H9 (cell line): ENCODE results near the gene ACAP1. TPM values are rescaled to one million over a fixed set of nuclear protein-coding genes. Genes with fewer than 3 reads are reported as not detected.

Experiments
- DNase-seq: peaks from one replicate; pipeline ENCODE4 v3.0.0-alpha.2; 2017
- H2AFZ ChIP-seq: one replicate; pipeline ENCODE4 v1.6.1; 2013; ENCODE audit warnings: mild to moderate bottlenecking, low read length, control low read depth, moderate library complexity
- H2AK5ac ChIP-seq: 2 replicates; pipeline ENCODE4 v1.6.1; 2013; ENCODE audit warnings: low read length, control low read depth, mixed read lengths; ENCODE audit not compliant: insufficient read length
- H2BK120ac ChIP-seq: one replicate; pipeline ENCODE4 v1.6.1; 2013; ENCODE audit warnings: low read depth, mild to moderate bottlenecking, low read length, control low read depth, inconsistent platforms; ENCODE audit not compliant: poor library complexity, severe bottlenecking
- H2BK12ac ChIP-seq: 2 replicates; pipeline ENCODE4 v1.6.1; 2013; ENCODE audit warnings: low read length, control low read depth, mixed read lengths, low read depth; ENCODE audit not compliant: insufficient read length
- H2BK15ac ChIP-seq: 2 replicates; pipeline ENCODE4 v1.6.1; 2013; ENCODE audit warnings: low read depth, low read length, control low read depth
- H2BK20ac ChIP-seq: one replicate; pipeline ENCODE4 v1.6.1; 2013; ENCODE audit warnings: low read depth, mild to moderate bottlenecking, low read length, control low read depth, inconsistent platforms; ENCODE audit not compliant: poor library complexity, severe bottlenecking
- H2BK5ac ChIP-seq: 2 replicates; pipeline ENCODE4 v1.6.1; 2013; ENCODE audit warnings: low read length, control low read depth, mixed read lengths; ENCODE audit not compliant: insufficient read length
- H3K14ac ChIP-seq: 2 replicates; pipeline ENCODE4 v1.6.1; 2013; ENCODE audit warnings: low read length, control low read depth; ENCODE audit not compliant: insufficient read depth
- H3K18ac ChIP-seq: 2 replicates; pipeline ENCODE4 v1.6.1; 2013; ENCODE audit warnings: low read depth, mild to moderate bottlenecking, mixed read lengths, low read length, control low read depth; ENCODE audit not compliant: insufficient read length
- H3K23ac ChIP-seq: 2 replicates; pipeline ENCODE4 v1.6.1; 2013; ENCODE audit warnings: low read length, control low read depth, mixed read lengths, low read depth; ENCODE audit not compliant: insufficient read length
- H3K23me2 ChIP-seq: 2 replicates; pipeline ENCODE4 v1.6.1; 2013; ENCODE audit warnings: low read depth, mild to moderate bottlenecking, mixed read lengths, low read length, control low read depth; ENCODE audit not compliant: insufficient read length, poor library complexity, severe bottlenecking
- H3K27ac ChIP-seq: 2 replicates; pipeline ENCODE4 v1.5.1; 2013; ENCODE audit warnings: low read length, control low read depth, mixed read lengths, low read depth; ENCODE audit not compliant: insufficient read length
- H3K27me3 ChIP-seq: 2 replicates; pipeline ENCODE4 v1.6.1; 2013; ENCODE audit warnings: low read length, control low read depth, inconsistent platforms; ENCODE audit not compliant: insufficient read depth
- H3K4ac ChIP-seq: 2 replicates; pipeline ENCODE4 v1.6.1; 2013; ENCODE audit warnings: low read depth, mild to moderate bottlenecking, control low read depth, inconsistent platforms, low read length, moderate library complexity
- H3K4me1 ChIP-seq: 2 replicates; pipeline ENCODE4 v1.6.1; 2013; ENCODE audit warnings: low read length, control low read depth, inconsistent platforms; ENCODE audit not compliant: insufficient read depth
- H3K4me2 ChIP-seq: 2 replicates; pipeline ENCODE4 v1.6.1; 2013; ENCODE audit warnings: low read length, control low read depth, mixed read lengths; ENCODE audit not compliant: insufficient read length, insufficient read depth
- H3K56ac ChIP-seq: 2 replicates; pipeline ENCODE4 v1.6.1; 2013; ENCODE audit warnings: low read depth, mild to moderate bottlenecking, mixed read lengths, low read length, control low read depth; ENCODE audit not compliant: insufficient read length
- H3K79me1 ChIP-seq: 2 replicates; pipeline ENCODE4 v1.6.1; 2013; ENCODE audit warnings: low read depth, mild to moderate bottlenecking, moderate library complexity, low read length, control low read depth, inconsistent platforms; ENCODE audit not compliant: insufficient read depth, poor library complexity, severe bottlenecking
- H3K79me2 ChIP-seq: 2 replicates; pipeline ENCODE4 v1.6.1; 2013; ENCODE audit warnings: low read length, control low read depth, inconsistent platforms; ENCODE audit not compliant: insufficient read depth
- H3K9ac ChIP-seq: 2 replicates; pipeline ENCODE4 v1.6.1; 2013; ENCODE audit warnings: low read length, control low read depth, mixed read lengths; ENCODE audit not compliant: insufficient read length; ENCODE audit errors: extremely low read depth
- H3K9me3 ChIP-seq: one replicate; pipeline ENCODE4 v1.6.1; 2013; ENCODE audit warnings: low read depth, low read length, inconsistent platforms; ENCODE audit not compliant: control insufficient read depth
- H3T11ph ChIP-seq: one replicate; pipeline ENCODE4 v1.6.1; 2013; ENCODE audit warnings: mild to moderate bottlenecking, low read length, control low read depth, inconsistent platforms
- H4K20me1 ChIP-seq: one replicate; pipeline ENCODE4 v1.6.1; 2013; ENCODE audit not compliant: control insufficient read depth, insufficient read length, insufficient read depth
- H4K5ac ChIP-seq: 2 replicates; pipeline ENCODE4 v1.6.1; 2013; ENCODE audit warnings: low read depth, mild to moderate bottlenecking, mixed read lengths, low read length, control low read depth; ENCODE audit not compliant: insufficient read length
- H4K8ac ChIP-seq: replicated peaks from 2 replicates; pipeline ENCODE4 v1.6.1; 2013; ENCODE audit warnings: low read length, control low read depth, mixed read lengths, low read depth; ENCODE audit not compliant: insufficient read length
- H4K91ac ChIP-seq: 2 replicates; pipeline ENCODE4 v1.6.1; 2013; ENCODE audit warnings: low read depth, mild to moderate bottlenecking, moderate library complexity, mixed read lengths, low read length, control low read depth; ENCODE audit not compliant: insufficient read length
- H3K27ac Mint-ChIP-seq, 3 experiments: 2 replicates in 2 of 3; 3 replicates in 1 of 3; pipeline ENCODE4 v1.8.0; 2020 to 2021; ENCODE audit warnings: mixed read lengths in 3 of 3, mild to moderate bottlenecking in 1 of 3, moderate library complexity in 1 of 3
- H3K27me3 Mint-ChIP-seq: 2 replicates; pipeline ENCODE4 v1.8.0; 2021; ENCODE audit warnings: low read depth, mild to moderate bottlenecking, moderate library complexity, mixed read lengths
- H3K36me3 Mint-ChIP-seq, 3 experiments: 2 replicates in 2 of 3; 3 replicates in 1 of 3; pipeline ENCODE4 v1.8.0; 2020 to 2021; ENCODE audit warnings: low read depth in 3 of 3, mixed read lengths in 3 of 3; ENCODE audit not compliant: insufficient read depth in 1 of 3
- H3K4me1 Mint-ChIP-seq, 2 experiments: 2 replicates each; pipeline ENCODE4 v1.8.0; 2020; ENCODE audit warnings: mixed read lengths in 2 of 2
- H3K4me3 Mint-ChIP-seq, 2 experiments: 2 replicates in 1 of 2; 3 replicates in 1 of 2; pipeline ENCODE4 v1.8.0; 2020 to 2021; ENCODE audit warnings: mild to moderate bottlenecking in 2 of 2, mixed read lengths in 2 of 2, moderate library complexity in 1 of 2
- H3K9me3 Mint-ChIP-seq, 2 experiments: 2 replicates in 1 of 2; 3 replicates in 1 of 2; pipeline ENCODE4 v1.8.0; 2020; ENCODE audit warnings: mild to moderate bottlenecking in 2 of 2, mixed read lengths in 2 of 2, moderate library complexity in 1 of 2
- WGBS: extraction: QIAGEN DNeasy Blood & Tissue Kit; methylation state at CpG from one replicate; pipeline ENCODE4 v1.1.7; 2013; ENCODE audit warnings: missing lambda C conversion rate, low lambda C conversion rate, mixed read lengths; ENCODE audit not compliant: insufficient read length; ENCODE audit errors: extremely low coverage; 5-methylcytosine and 5-hydroxymethylcytosine counted together
- total RNA-seq: library from RNA; stranded (reverse); gene quantifications from 2 replicates; pipeline ENCODE4 v1.2.1, GENCODE V29; 2021
- TF ChIP-seq, protein P1 (sequence below): fragments of 200-600 bp; sonication (generic); conservative IDR thresholded peaks from 3 replicates; pipeline ENCODE4 v1.8.0; 2021; ENCODE audit warnings: antibody characterized with exemption, mild to moderate bottlenecking

Gene ACAP1
- total RNA-seq, 1 experiment from 2014 or later = 18.2 TPM

DNA sequence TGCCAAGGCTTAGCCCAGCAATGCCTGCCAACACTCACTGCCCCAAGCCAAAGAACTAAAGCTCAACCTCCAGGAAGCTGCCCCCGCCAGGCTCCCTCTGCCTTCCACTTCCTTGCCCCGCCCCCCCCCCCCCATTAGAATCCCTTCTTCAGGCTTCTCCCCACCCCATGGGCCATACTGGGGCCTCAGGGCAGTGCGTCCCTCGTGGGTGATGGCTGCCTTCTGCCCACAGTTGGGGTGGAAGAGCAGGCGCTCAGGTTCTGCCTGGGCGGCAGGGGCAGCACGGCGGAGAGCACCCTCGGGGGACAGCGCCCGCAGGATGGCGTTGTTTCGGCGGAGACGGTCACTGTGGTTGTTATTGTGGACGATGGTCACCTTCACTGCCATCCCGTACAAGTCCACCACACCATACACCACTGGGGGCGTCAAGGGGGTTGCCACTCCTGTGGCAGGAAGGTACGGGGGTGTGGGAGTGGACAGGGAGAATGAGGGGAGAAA is 11.2 kb upstream of the ACAP1 start:
- Histone ChIP-seq H3K18ac (no peak overlapping the region), H3K9ac (no peak overlapping the region), H2AFZ (no peak overlapping the region), H3K79me1 (no peaks in the 10 kb centered on the region), H3K27ac (no peak overlapping the region), H4K91ac (no peak overlapping the region), H3K27me3 (no peaks in the 10 kb centered on the region), H3K9me3 (no peaks in the 10 kb centered on the region), H2BK12ac (no peak overlapping the region), H2BK120ac (no peak overlapping the region), H3K79me2 (peaks cover 2% of the 10 kb centered on the region; the same call in 1 of the 2 replicates), H2BK20ac (no peak overlapping the region), H3K23ac (no peak overlapping the region), H3K4me1 (no peaks in the 10 kb centered on the region), H4K5ac (no peak overlapping the region), H3K4me2 (no peak overlapping the region), H2AK5ac (no peak overlapping the region), H3K4ac (no peak overlapping the region), H3K14ac (no peak overlapping the region), H4K8ac (no peak overlapping the region), H3K56ac (no peak overlapping the region), H3T11ph (no peak overlapping the region), H2BK5ac (no peak overlapping the region), H4K20me1 (no peaks in the 10 kb centered on the region), H3K23me2 (peaks cover 8% of the 10 kb centered on the region), H2BK15ac (no peak overlapping the region)
- no peak overlapping the region for H3K27ac Mint-ChIP-seq
- H3K36me3 Mint-ChIP-seq = peaks cover 36 to 65% (median 65%) of the 10 kb centered on the region in 3 experiments; a peak in 6 of 7 replicates
- no CpG with 5 or more reads among the region's 19 CpGs for WGBS
- TF ChIP-seq, protein P1, sequence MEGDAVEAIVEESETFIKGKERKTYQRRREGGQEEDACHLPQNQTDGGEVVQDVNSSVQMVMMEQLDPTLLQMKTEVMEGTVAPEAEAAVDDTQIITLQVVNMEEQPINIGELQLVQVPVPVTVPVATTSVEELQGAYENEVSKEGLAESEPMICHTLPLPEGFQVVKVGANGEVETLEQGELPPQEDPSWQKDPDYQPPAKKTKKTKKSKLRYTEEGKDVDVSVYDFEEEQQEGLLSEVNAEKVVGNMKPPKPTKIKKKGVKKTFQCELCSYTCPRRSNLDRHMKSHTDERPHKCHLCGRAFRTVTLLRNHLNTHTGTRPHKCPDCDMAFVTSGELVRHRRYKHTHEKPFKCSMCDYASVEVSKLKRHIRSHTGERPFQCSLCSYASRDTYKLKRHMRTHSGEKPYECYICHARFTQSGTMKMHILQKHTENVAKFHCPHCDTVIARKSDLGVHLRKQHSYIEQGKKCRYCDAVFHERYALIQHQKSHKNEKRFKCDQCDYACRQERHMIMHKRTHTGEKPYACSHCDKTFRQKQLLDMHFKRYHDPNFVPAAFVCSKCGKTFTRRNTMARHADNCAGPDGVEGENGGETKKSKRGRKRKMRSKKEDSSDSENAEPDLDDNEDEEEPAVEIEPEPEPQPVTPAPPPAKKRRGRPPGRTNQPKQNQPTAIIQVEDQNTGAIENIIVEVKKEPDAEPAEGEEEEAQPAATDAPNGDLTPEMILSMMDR = no peak
- peak overlapping the region in 1 of 2 experiments; percentile 46; a peak in 1 of 5 replicates for H3K4me3 Mint-ChIP-seq
- H3K27me3 Mint-ChIP-seq = no peaks in the 10 kb centered on the region
- H3K9me3 Mint-ChIP-seq = no peaks in the 10 kb centered on the region
- DNase-seq = no peak
- H3K4me1 Mint-ChIP-seq = peaks cover 11% of the 10 kb centered on the region in 2 experiments
